ENCODE measurements around the gene TP73.
"Not testable (repeated sequence)": the region's sequence is repeated elsewhere in the genome, so short reads cannot be mapped to it uniquely, and the experiment has no call there.

The TP73 gene

DNA sequence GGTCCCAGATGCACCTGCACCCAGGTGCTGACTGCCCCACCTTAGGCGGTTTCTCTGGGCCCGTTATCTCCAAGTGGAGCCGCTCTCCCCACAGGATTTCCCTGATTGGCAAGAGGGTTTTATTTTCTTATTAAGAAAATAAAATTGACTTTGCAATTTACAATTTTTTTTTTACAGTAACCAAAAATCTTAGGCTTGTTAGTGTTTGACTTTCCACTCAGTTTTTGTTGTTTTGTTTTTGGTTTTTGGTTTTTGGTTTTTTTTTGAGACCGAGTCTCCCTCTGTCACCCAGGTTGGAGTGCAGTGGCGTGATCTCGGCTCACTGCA is 95.2 kb downstream of the TP73 start:
- TF ChIP-seq BACH2 (CRISPR knock-in tag; IDR thresholded peaks at IDR 0.05; ENCODE audit: borderline replicate concordance) = no peak
- no peak for TF ChIP-seq ZFP3 (CRISPR knock-in tag; IDR thresholded peaks at IDR 0.05)
- TF ChIP-seq ZNF565 (CRISPR knock-in tag; conservative IDR thresholded peaks at IDR 0.05; ENCODE audit: low read depth) = no peak
- TF ChIP-seq SNAI2 (CRISPR knock-in tag; IDR thresholded peaks at IDR 0.05) = no peak
- no peak for TF ChIP-seq TOX (CRISPR knock-in tag; IDR thresholded peaks at IDR 0.05; ENCODE audit: borderline replicate concordance)
- no peak for TF ChIP-seq OSR1 (CRISPR knock-in tag; IDR thresholded peaks at IDR 0.05)
- TF ChIP-seq ZFP30 (CRISPR knock-in tag; IDR thresholded peaks at IDR 0.05) = no peak
- no peak for TF ChIP-seq GLIS3 (CRISPR knock-in tag; IDR thresholded peaks at IDR 0.05)
- TF ChIP-seq, protein P1, sequence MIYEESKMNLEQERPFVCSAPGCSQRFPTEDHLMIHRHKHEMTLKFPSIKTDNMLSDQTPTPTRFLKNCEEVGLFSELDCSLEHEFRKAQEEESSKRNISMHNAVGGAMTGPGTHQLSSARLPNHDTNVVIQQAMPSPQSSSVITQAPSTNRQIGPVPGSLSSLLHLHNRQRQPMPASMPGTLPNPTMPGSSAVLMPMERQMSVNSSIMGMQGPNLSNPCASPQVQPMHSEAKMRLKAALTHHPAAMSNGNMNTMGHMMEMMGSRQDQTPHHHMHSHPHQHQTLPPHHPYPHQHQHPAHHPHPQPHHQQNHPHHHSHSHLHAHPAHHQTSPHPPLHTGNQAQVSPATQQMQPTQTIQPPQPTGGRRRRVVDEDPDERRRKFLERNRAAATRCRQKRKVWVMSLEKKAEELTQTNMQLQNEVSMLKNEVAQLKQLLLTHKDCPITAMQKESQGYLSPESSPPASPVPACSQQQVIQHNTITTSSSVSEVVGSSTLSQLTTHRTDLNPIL (CRISPR knock-in tag; IDR thresholded peaks at IDR 0.05; ENCODE audit: low read depth) = no peak
- no peak for TF ChIP-seq ZC3H10 (CRISPR knock-in tag; IDR thresholded peaks at IDR 0.05)
- TF ChIP-seq, protein P2, sequence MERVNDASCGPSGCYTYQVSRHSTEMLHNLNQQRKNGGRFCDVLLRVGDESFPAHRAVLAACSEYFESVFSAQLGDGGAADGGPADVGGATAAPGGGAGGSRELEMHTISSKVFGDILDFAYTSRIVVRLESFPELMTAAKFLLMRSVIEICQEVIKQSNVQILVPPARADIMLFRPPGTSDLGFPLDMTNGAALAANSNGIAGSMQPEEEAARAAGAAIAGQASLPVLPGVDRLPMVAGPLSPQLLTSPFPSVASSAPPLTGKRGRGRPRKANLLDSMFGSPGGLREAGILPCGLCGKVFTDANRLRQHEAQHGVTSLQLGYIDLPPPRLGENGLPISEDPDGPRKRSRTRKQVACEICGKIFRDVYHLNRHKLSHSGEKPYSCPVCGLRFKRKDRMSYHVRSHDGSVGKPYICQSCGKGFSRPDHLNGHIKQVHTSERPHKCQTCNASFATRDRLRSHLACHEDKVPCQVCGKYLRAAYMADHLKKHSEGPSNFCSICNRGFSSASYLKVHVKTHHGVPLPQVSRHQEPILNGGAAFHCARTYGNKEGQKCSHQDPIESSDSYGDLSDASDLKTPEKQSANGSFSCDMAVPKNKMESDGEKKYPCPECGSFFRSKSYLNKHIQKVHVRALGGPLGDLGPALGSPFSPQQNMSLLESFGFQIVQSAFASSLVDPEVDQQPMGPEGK (CRISPR knock-in tag; IDR thresholded peaks at IDR 0.05; ENCODE audit: borderline replicate concordance) = no peak
- TF ChIP-seq ZNF70 (CRISPR knock-in tag; IDR thresholded peaks at IDR 0.05) = no peak
- no peak for ATAC-seq

DNA sequence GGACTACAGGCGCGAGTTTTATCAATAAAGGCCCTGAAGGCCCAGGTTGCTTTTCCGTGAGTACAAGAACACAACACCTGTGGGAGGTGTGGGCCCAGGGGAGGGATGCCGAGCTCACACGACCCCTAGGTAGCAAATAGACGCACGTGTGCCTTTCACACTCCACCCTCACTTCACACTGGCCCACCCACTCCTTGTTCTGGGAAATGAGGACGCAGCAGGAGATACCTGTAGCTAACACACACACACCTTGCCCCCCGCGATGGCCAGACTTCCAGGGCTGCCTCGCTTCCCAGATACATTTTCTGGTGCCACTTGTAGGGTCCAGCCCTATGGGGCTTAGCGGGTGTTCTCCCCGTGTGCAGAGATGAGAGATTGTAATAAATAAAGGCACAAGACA is 95.6 kb downstream of the TP73 start:
- TF ChIP-seq OSR1 (CRISPR knock-in tag; IDR thresholded peaks at IDR 0.05) = no peak
- no peak for TF ChIP-seq ZC3H10 (CRISPR knock-in tag; IDR thresholded peaks at IDR 0.05)
- no peak for TF ChIP-seq RARB (CRISPR knock-in tag; IDR thresholded peaks at IDR 0.05)
- no peak for TF ChIP-seq CSDC2 (CRISPR knock-in tag; IDR thresholded peaks at IDR 0.05)
- TF ChIP-seq ZNF8 (CRISPR knock-in tag; IDR thresholded peaks at IDR 0.05) = no peak
- TF ChIP-seq, protein P3, sequence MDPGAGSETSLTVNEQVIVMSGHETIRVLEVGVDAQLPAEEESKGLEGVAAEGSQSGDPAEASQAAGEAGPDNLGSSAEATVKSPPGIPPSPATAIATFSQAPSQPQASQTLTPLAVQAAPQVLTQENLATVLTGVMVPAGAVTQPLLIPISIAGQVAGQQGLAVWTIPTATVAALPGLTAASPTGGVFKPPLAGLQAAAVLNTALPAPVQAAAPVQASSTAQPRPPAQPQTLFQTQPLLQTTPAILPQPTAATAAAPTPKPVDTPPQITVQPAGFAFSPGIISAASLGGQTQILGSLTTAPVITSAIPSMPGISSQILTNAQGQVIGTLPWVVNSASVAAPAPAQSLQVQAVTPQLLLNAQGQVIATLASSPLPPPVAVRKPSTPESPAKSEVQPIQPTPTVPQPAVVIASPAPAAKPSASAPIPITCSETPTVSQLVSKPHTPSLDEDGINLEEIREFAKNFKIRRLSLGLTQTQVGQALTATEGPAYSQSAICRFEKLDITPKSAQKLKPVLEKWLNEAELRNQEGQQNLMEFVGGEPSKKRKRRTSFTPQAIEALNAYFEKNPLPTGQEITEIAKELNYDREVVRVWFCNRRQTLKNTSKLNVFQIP (CRISPR knock-in tag; IDR thresholded peaks at IDR 0.05; ENCODE audit: borderline replicate concordance, low read depth) = no peak
- TF ChIP-seq, protein P4, sequence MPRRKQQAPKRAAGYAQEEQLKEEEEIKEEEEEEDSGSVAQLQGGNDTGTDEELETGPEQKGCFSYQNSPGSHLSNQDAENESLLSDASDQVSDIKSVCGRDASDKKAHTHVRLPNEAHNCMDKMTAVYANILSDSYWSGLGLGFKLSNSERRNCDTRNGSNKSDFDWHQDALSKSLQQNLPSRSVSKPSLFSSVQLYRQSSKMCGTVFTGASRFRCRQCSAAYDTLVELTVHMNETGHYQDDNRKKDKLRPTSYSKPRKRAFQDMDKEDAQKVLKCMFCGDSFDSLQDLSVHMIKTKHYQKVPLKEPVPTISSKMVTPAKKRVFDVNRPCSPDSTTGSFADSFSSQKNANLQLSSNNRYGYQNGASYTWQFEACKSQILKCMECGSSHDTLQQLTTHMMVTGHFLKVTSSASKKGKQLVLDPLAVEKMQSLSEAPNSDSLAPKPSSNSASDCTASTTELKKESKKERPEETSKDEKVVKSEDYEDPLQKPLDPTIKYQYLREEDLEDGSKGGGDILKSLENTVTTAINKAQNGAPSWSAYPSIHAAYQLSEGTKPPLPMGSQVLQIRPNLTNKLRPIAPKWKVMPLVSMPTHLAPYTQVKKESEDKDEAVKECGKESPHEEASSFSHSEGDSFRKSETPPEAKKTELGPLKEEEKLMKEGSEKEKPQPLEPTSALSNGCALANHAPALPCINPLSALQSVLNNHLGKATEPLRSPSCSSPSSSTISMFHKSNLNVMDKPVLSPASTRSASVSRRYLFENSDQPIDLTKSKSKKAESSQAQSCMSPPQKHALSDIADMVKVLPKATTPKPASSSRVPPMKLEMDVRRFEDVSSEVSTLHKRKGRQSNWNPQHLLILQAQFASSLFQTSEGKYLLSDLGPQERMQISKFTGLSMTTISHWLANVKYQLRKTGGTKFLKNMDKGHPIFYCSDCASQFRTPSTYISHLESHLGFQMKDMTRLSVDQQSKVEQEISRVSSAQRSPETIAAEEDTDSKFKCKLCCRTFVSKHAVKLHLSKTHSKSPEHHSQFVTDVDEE (CRISPR knock-in tag; IDR thresholded peaks at IDR 0.05) = no peak
- no peak for TF ChIP-seq ARNTL (CRISPR knock-in tag; IDR thresholded peaks at IDR 0.05; ENCODE audit: borderline replicate concordance, low read depth)
- no peak for TF ChIP-seq SNAI2 (CRISPR knock-in tag; IDR thresholded peaks at IDR 0.05)
- ATAC-seq = no peak

DNA sequence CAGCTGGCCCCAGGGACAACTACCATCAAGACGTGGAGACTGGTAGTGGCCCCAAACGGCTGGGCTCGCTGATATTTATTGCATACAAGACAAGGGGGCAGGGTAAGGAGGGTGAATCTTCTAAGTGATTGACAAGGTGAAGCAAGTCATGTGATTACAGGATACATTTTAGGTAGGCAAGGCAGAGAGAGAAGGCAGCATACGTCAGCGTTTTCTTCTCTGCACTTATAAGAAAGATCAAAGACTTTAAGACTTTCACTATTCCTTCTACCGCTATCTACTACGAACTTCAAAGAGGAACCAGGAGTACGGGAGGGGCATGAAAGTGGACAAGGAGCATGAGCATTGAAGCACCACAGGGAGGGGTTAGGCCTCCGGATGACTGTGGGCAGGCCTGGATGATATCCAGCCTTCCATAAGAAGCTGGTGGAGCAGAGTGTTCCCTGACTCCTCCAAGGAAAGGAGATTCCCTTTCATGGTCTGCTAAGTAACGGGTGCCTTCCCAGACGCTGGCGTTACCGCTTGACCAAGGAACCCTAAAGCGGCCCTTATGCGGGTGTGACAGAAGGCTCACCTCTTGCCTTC is 96.1 kb downstream of the TP73 start:
- not testable (repeated sequence) for ATAC-seq

DNA sequence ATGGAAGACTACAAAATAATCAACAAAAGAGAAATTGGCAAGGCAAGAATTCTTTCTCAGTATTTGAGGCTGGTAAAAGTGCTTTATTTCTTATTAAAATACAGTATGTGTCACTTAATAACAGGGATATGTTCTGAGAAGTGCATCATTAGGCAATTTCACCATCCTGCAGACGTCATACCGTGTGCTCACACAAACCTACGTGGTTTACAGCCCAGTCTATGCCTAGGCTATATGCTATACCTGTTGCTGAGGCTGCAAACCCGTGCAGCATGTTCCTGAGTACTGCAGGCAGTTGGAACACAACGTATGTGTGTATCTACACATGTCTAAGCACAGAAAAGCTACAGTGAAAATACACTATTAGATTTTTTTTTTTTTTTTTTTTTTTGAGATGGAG is 97.2 kb downstream of the TP73 start:
- TF ChIP-seq, protein P2 (CRISPR knock-in tag; IDR thresholded peaks at IDR 0.05; ENCODE audit: borderline replicate concordance) = no peak
- TF ChIP-seq GLIS3 (CRISPR knock-in tag; IDR thresholded peaks at IDR 0.05) = no peak
- TF ChIP-seq RARB (CRISPR knock-in tag; IDR thresholded peaks at IDR 0.05) = no peak
- TF ChIP-seq, protein P5, sequence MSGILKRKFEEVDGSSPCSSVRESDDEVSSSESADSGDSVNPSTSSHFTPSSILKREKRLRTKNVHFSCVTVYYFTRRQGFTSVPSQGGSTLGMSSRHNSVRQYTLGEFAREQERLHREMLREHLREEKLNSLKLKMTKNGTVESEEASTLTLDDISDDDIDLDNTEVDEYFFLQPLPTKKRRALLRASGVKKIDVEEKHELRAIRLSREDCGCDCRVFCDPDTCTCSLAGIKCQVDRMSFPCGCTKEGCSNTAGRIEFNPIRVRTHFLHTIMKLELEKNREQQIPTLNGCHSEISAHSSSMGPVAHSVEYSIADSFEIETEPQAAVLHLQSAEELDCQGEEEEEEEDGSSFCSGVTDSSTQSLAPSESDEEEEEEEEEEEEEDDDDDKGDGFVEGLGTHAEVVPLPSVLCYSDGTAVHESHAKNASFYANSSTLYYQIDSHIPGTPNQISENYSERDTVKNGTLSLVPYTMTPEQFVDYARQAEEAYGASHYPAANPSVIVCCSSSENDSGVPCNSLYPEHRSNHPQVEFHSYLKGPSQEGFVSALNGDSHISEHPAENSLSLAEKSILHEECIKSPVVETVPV (CRISPR knock-in tag; IDR thresholded peaks at IDR 0.05) = no peak

More for the DNA sequence above, 97.2 kb downstream of the TP73 start:
- no peak for ATAC-seq

All from SK-N-SH treated with all-trans-retinoic acid at 6 μM for 48 hours (cell line).